H54 (cell line): ENCODE results near the gene PGGT1B.

Source experiments
- DNase-seq: peaks from one replicate; pipeline ENCODE4 v3.0.0; 2011; ENCODE audit warnings: low spot score, mixed read lengths; ENCODE audit not compliant: insufficient read length
- FAIRE-seq: peaks from 3 replicates; lab custom pipeline; 2011; peaks lifted over from hg19 to GRCh38; lab: Jason Lieb, UNC
- POLR2A ChIP-seq: IDR thresholded peaks from 2 replicates; pipeline ENCODE4 v1.6.1; 2011; ENCODE audit warnings: low read depth, mild to moderate bottlenecking, low read length

The PGGT1B gene

DNA sequence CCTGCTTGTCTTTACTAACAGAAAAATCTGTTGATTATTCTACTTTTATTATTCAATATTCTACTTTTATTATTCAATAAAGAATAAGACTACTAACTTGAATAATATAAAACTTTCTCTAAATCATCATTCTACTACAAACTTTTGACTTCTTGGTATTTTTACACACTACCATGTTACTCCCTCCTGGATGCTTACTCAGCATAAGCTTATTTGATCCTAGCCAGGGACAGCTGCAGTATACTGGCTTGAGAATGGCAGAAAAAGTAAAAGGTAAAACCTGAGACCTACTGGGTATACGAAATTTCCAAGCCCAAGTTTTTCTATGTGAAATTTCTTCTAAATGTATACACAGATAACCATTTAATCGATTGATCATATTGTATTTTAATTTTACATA lies 26.1 kb downstream of the PGGT1B start:
- TF ChIP-seq POLR2A: no peak
- no peak for FAIRE-seq
- no peak for DNase-seq

GRCh38 chr5:115231598-115231997 lies 31.1 kb downstream of the PGGT1B start:
- FAIRE-seq: no peak

DNA sequence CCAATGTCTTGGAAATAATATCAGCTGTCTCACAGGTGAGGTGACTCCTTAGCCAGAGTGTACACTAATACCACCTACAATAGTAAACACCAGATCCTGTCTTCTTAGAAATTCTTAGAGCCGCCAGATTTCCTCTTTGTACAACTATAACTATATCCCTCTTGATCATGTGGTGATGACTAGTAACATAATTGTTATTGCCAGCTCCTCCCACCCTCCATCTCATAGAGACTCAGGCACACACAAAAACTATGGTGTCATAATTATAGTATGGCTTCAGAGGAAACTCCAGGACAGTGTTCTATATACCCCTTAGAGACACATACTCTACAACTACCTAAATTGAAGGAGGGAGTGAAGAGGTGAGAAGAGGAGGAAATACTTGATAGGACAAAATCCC lies 33.1 kb downstream of the PGGT1B start:
- no peak for TF ChIP-seq POLR2A
- DNase-seq (no peak), FAIRE-seq (no peak)

More at GRCh38 chr5:115231598-115231997, 31.1 kb downstream of the PGGT1B start:
- DNase-seq: no peak
- no peak for TF ChIP-seq POLR2A

DNA sequence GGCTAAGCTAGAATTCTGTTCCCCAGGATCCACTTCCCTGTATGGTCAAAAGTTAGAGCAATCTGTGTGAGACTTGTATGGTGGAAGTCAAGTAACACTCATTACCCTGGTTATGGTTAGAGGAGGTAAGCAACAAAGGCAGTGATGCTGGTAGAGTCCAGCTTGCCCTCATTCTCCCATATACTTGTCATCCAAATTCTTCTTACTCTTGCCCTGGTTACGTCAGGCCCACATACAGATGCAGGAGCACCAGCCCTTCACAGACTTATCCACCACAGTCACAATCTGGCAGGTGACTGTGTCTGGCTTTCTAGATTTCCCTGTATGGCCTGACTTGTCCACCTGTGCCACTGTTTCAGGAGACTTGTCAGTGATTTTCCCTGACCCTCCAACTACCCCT lies 35.4 kb downstream of the PGGT1B start:
- TF ChIP-seq POLR2A: no peak
- FAIRE-seq (no peak), DNase-seq (no peak)

GRCh38 chr5:115214541-115214940 lies 48.1 kb downstream of the PGGT1B start:
- DNase-seq (no peak), FAIRE-seq (no peak)
- TF ChIP-seq POLR2A: no peak

DNA sequence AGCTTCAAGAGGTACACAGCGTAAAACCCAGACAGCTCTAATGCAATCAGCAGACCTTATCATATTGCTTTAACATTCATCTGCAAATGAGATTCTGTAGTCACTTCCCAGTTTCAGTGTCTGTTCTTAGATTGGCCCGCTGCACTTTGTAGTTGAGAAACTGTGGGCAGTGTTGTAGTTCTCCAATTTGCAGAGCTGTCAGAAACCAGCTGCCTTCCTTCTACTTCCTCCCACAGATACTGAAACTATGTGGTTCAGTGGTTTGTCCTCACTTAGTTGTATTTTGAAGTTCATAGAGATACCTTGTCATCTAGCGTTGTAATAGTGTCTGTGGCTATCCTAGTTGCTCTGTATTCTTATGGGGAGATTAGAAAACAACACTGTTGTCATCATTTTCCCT lies 53.4 kb downstream of the PGGT1B start:
- DNase-seq (no peak), FAIRE-seq (no peak)
- TF ChIP-seq POLR2A: no peak

GRCh38 chr5:115202952-115203351 lies 59.7 kb downstream of the PGGT1B start:
- no peak for TF ChIP-seq POLR2A

GRCh38 chr5:115196161-115196560 lies 66.5 kb downstream of the PGGT1B start:
- DNase-seq: no peak
- no peak for TF ChIP-seq POLR2A
- no peak for FAIRE-seq

More at GRCh38 chr5:115202952-115203351, 59.7 kb downstream of the PGGT1B start:
- no peak for FAIRE-seq
- DNase-seq: no peak

- no peak for TF ChIP-seq POLR2A
- DNase-seq: no peak
- FAIRE-seq: no peak
Observed at GRCh38 chr5:115194676-115195075, 68.0 kb downstream of the PGGT1B start.

GRCh38 chr5:115193295-115193694 lies 69.4 kb downstream of the PGGT1B start:
- no peak for FAIRE-seq
- no peak for TF ChIP-seq POLR2A
- no peak for DNase-seq

DNA sequence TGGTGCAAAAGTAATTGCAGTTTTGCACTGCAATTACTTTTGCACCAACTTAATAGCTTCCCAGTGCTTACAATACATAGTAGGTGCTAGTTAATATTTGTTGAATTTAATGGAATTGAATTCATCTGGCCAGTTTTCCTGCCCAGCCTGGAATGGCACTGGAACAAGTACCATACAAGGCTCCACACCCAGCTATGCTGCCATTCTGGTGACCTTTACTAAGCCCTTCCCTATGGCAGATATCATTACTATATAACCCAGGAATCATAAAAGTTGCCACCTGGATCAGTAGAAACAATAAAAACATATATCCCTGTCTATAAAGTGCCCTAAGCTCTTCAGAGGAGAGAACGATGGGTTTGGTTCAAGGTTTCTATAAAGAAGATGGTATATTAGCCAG lies 70.6 kb downstream of the PGGT1B start:
- FAIRE-seq (no peak), DNase-seq (no peak)
- no peak for TF ChIP-seq POLR2A

DNA sequence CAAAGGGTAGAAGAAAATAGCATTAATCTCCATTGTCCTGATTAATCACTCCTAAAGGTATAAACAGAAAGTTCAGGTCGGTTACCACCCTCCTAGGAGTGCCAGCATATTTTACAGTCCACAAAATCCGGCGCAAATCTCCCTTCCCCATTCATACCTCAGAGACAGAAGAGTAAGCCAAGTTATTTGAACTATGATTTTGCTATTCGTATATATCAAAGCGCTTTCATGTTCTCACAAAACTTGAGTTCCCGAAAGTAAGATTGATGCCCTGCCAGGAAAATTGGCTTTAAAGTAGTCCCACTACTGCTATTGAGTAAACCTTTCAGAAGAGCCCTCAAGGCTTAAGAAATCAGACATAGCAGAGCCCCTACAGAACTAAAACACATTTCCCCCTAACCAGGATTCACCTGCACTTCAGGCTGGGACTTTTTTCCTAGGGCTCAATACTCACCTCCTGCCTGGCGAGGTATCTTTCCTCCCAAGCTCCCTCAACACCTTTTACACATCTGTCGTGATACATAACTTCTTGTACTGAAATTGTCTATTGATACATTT lies 71.1 kb downstream of the PGGT1B start:
- FAIRE-seq (no peak), DNase-seq (no peak)
- TF ChIP-seq POLR2A: no peak

- TF ChIP-seq POLR2A: no peak
- no peak for FAIRE-seq
- DNase-seq: no peak
Observed at GRCh38 chr5:115190388-115190787, 72.3 kb downstream of the PGGT1B start.

- no peak for DNase-seq
- FAIRE-seq: no peak
- no peak for TF ChIP-seq POLR2A
Observed at GRCh38 chr5:115189866-115190265, 72.8 kb downstream of the PGGT1B start.

GRCh38 chr5:115186794-115187193 lies 75.9 kb downstream of the PGGT1B start:
- TF ChIP-seq POLR2A: no peak
- no peak for FAIRE-seq
- DNase-seq: no peak

- no peak for DNase-seq
- FAIRE-seq: no peak
- no peak for TF ChIP-seq POLR2A
Observed at GRCh38 chr5:115184770-115185169, 77.9 kb downstream of the PGGT1B start.

- FAIRE-seq (no peak), DNase-seq (no peak)
Observed at GRCh38 chr5:115181757-115182156, 80.9 kb downstream of the PGGT1B start.

More at GRCh38 chr5:115181757-115182156, 80.9 kb downstream of the PGGT1B start:
- TF ChIP-seq POLR2A: no peak
